ENCODE data around the gene TCAIM. TPM values are rescaled to one million over a fixed set of nuclear protein-coding genes. Genes with fewer than 3 reads are reported as not detected.

The TCAIM gene
- total and polyA plus RNA-seq, 10 of the 15 experiments (the other 5 are each of a cell fraction or from before 2014, with no cell fraction given): 14.5 to 22.9 (median 17.8) TPM

DNA sequence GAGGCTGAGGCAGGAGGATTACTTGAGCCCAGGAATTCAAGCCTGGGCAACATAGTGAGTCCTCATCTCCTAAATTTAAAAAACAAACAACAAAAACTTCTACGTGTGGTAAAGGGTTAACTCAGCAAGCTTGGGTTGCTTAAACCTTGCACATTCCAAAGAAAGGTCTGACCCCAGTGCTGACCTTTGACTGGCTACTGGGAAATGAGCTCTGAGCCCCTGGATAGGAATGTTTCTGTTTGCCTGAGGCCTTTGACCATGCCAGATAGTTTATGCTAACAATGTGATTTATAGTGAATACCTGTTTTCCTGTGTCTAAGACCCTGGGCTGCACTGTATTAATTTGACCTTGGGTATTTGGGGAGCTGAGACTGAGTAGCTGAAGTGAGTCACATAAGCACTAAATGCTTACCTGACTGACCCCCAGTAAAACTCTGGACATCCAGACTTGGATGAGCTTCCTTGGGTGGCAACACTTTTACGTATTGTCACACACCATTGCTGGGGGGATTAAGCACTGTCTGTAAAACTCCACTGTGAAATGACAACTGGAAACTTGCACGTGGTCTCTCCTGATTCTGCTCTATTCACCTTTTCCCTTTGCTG lies 20.7 kb downstream of the TCAIM start (continued):
- TF ChIP-seq, protein P1, sequence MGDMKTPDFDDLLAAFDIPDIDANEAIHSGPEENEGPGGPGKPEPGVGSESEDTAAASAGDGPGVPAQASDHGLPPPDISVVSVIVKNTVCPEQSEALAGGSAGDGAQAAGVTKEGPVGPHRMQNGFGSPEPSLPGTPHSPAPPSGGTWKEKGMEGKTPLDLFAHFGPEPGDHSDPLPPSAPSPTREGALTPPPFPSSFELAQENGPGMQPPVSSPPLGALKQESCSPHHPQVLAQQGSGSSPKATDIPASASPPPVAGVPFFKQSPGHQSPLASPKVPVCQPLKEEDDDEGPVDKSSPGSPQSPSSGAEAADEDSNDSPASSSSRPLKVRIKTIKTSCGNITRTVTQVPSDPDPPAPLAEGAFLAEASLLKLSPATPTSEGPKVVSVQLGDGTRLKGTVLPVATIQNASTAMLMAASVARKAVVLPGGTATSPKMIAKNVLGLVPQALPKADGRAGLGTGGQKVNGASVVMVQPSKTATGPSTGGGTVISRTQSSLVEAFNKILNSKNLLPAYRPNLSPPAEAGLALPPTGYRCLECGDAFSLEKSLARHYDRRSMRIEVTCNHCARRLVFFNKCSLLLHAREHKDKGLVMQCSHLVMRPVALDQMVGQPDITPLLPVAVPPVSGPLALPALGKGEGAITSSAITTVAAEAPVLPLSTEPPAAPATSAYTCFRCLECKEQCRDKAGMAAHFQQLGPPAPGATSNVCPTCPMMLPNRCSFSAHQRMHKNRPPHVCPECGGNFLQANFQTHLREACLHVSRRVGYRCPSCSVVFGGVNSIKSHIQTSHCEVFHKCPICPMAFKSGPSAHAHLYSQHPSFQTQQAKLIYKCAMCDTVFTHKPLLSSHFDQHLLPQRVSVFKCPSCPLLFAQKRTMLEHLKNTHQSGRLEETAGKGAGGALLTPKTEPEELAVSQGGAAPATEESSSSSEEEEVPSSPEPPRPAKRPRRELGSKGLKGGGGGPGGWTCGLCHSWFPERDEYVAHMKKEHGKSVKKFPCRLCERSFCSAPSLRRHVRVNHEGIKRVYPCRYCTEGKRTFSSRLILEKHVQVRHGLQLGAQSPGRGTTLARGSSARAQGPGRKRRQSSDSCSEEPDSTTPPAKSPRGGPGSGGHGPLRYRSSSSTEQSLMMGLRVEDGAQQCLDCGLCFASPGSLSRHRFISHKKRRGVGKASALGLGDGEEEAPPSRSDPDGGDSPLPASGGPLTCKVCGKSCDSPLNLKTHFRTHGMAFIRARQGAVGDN (IDR thresholded peaks at IDR 0.05): no peak
- no peak for TF ChIP-seq EGR1 (IDR thresholded peaks at IDR 0.05; ENCODE audit: borderline replicate concordance in 1 of 2, low read depth in 2 of 2, low read length in 2 of 2)
- TF ChIP-seq NFYA (IDR thresholded peaks at IDR 0.05; ENCODE audit: borderline replicate concordance, low read depth, low read length): no peak
- TF ChIP-seq PAX8 (IDR thresholded peaks at IDR 0.05): no peak
- TF ChIP-seq, protein P2, sequence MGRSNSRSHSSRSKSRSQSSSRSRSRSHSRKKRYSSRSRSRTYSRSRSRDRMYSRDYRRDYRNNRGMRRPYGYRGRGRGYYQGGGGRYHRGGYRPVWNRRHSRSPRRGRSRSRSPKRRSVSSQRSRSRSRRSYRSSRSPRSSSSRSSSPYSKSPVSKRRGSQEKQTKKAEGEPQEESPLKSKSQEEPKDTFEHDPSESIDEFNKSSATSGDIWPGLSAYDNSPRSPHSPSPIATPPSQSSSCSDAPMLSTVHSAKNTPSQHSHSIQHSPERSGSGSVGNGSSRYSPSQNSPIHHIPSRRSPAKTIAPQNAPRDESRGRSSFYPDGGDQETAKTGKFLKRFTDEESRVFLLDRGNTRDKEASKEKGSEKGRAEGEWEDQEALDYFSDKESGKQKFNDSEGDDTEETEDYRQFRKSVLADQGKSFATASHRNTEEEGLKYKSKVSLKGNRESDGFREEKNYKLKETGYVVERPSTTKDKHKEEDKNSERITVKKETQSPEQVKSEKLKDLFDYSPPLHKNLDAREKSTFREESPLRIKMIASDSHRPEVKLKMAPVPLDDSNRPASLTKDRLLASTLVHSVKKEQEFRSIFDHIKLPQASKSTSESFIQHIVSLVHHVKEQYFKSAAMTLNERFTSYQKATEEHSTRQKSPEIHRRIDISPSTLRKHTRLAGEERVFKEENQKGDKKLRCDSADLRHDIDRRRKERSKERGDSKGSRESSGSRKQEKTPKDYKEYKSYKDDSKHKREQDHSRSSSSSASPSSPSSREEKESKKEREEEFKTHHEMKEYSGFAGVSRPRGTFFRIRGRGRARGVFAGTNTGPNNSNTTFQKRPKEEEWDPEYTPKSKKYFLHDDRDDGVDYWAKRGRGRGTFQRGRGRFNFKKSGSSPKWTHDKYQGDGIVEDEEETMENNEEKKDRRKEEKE (IDR thresholded peaks at IDR 0.05): no peak
- TF ChIP-seq, protein P3, sequence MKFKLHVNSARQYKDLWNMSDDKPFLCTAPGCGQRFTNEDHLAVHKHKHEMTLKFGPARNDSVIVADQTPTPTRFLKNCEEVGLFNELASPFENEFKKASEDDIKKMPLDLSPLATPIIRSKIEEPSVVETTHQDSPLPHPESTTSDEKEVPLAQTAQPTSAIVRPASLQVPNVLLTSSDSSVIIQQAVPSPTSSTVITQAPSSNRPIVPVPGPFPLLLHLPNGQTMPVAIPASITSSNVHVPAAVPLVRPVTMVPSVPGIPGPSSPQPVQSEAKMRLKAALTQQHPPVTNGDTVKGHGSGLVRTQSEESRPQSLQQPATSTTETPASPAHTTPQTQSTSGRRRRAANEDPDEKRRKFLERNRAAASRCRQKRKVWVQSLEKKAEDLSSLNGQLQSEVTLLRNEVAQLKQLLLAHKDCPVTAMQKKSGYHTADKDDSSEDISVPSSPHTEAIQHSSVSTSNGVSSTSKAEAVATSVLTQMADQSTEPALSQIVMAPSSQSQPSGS (IDR thresholded peaks at IDR 0.05; ENCODE audit: low read length): no peak
- TF ChIP-seq PML (IDR thresholded peaks at IDR 0.05; ENCODE audit: low read length): no peak
- no peak for TF ChIP-seq SREBF1 (IDR thresholded peaks at IDR 0.05; ENCODE audit: low read length)

Data from GM12878 (cell line).